Right lobe of liver (tissue), 4 donors: ENCODE measurements around the gene FILIP1.

ENCODE experiments used
- CTCF ChIP-seq, 4 donors: fragments of 200-600 bp in 3 of 4; fragments of 450-650 bp in 1 of 4; IDR thresholded peaks; one replicate each; pipeline versions ENCODE4 v1.5.1 to v1.8.0; 2016 to 2022; ENCODE audit warnings: antibody characterized with exemption in 4 of 4, mild to moderate bottlenecking in 2 of 4
- POLR2A ChIP-seq: fragments of 450-650 bp; IDR thresholded peaks from one replicate; pipeline ENCODE4 v1.6.1; 2017; ENCODE audit warnings: antibody characterized with exemption, mild to moderate bottlenecking
- donor health status: DM: no; HTN: no; CAD: no.
- donor health status: DM: no; HTN: no; CAD: no.
- donor health status: DM: no; HTN: yes; CAD: no.

GRCh38 chr6:75266716-75267291 lies 226.8 kb downstream of the FILIP1 start:
- TF ChIP-seq CTCF (IDR thresholded peaks at IDR 0.05), result peak; percentile 69 to 91 (median 84)
- no peak for TF ChIP-seq POLR2A
